Measurements from ENCODE around the gene CITED2. TPM values are rescaled to one million over a fixed set of nuclear protein-coding genes. Genes with fewer than 3 reads are reported as not detected.

Gene CITED2
- total RNA-seq, 1 experiment from 2014 or later: 63.4 TPM

DNA sequence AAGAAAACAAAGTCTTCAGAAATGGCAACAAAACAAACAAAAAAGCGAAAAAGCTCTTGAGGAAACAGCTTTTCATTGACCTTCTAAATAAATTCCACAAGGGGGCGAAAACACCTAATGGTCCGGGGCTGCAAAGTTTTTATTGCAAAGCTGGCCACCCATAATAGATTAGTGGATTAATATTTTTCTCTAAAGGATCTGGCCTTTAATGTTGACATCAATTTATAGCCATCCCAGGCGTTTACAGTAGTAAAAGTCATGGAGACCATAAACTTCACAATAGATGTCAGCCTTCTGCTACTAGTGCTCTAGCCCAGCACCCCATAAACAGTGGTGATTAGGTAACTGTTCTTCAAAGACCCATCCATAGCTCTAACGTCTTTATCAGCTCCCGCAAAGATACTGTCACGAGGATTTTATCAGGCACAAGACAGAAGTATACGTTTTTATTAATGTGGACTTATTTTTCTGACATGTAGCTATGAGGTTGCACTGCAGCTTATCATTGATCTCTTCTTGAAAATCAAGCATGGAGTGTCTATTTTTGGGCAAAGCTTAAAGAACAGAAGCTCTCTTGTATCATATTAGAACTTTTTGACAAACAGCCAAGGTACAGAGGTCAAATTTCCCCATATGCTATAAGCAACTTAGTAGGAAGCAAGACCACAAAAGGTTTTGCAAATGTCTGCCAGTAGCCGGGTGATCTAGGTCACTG lies 4.7 kb downstream of the CITED2 start:
- Mint-ChIP-seq H3K4me1 (peaks cover 71% of the 10 kb centered on the region), H3K27ac (peak overlapping the region; percentile 81), H3K36me3 (peaks cover 25% of the 10 kb centered on the region), H3K4me3 (peak overlapping the region; percentile 36; the same call in 1 of the 2 replicates), H3K27me3 (ENCODE audit: low read depth) (no peaks in the 10 kb centered on the region), H3K9me3 (no peaks in the 10 kb centered on the region)
- no peak for DNase-seq (ENCODE audit: low spot score)
- ATAC-seq: no peak
- ChIA-PET POLR2A (interaction anchor here (0.7 to 1.1 kb wide), 5 partner anchors 23 to 1546 kb away, joined by 3 to 8 read pairs (median 4); no protein-coding TSS in a partner anchor), CTCF (interaction anchor here (0.6 to 1.9 kb wide), 36 partner anchors 9 to 683 kb away, joined by 3 to 13 read pairs (median 3); no protein-coding TSS in a partner anchor)
- TF ChIP-seq SP1 (CRISPR knock-in tag; conservative IDR thresholded peaks at IDR 0.05): no peak
- no peak for TF ChIP-seq GTF2I (CRISPR knock-in tag; conservative IDR thresholded peaks at IDR 0.05)
- TF ChIP-seq FOXK1 (CRISPR knock-in tag; IDR thresholded peaks at IDR 0.05): no peak
- peak; percentile 34; the same call in 1 of the 2 replicates for TF ChIP-seq CTCF (IDR thresholded peaks at IDR 0.05)
- no peak for TF ChIP-seq ZNF138 (CRISPR knock-in tag; conservative IDR thresholded peaks at IDR 0.05)

- DNase-seq (ENCODE audit: low spot score) (no peak), ATAC-seq (peak; percentile 31)
- peaks cover 74% of the 10 kb centered on the region for H3K4me1 Mint-ChIP-seq
- H3K36me3 Mint-ChIP-seq: peaks cover 21% of the 10 kb centered on the region
- H3K4me3 Mint-ChIP-seq: peak overlapping the region; percentile 36
- CTCF ChIA-PET: interaction anchor here (0.6 to 1.9 kb wide), 32 partner anchors 10 to 684 kb away, joined by 3 to 13 read pairs (median 4); no protein-coding TSS in a partner anchor
- no peaks in the 10 kb centered on the region for H3K9me3 Mint-ChIP-seq
- H3K27me3 Mint-ChIP-seq (ENCODE audit: low read depth): no peaks in the 10 kb centered on the region
- H3K27ac Mint-ChIP-seq: peak overlapping the region; percentile 95
- POLR2A ChIA-PET: interaction anchor here (1.0 to 1.1 kb wide), 2 partner anchors 382 to 621 kb away, joined by 3 read pairs; no protein-coding TSS in a partner anchor
- TF ChIP-seq ZNF232 (CRISPR knock-in tag; IDR thresholded peaks at IDR 0.05) (no peak), ZNF671 (CRISPR knock-in tag; IDR thresholded peaks at IDR 0.05) (no peak), TEAD1 (CRISPR knock-in tag; IDR thresholded peaks at IDR 0.05) (peak; percentile 36; the same call in 1 of the 2 replicates), RORB (CRISPR knock-in tag; IDR thresholded peaks at IDR 0.05) (no peak), ZNF532 (CRISPR knock-in tag; IDR thresholded peaks at IDR 0.05; ENCODE audit: borderline replicate concordance) (no peak)
Observed at GRCh38 chr6:139369068-139369467, 5.4 kb downstream of the CITED2 start.

DNA sequence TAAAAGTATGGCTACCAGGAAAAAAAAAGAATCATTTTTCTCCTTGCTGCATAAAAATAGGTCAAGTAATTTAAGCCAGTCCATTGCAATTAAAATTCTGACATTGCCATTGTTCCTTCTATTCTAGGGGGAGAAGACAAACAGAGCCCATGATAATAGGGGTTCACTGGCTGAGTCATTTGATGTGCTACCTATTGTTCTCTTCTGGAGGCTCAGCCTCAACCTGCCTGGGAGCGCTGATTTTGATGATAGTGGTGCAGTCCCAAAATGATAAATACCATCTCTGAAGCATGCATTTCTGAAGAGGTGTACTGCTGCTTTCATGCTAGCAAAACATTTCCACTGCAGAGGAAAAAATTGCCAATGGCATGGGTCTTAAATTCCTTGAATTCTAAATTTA lies 5.8 kb downstream of the CITED2 start:
- Mint-ChIP-seq H3K4me3 (peak overlapping the region; percentile 36), H3K36me3 (peaks cover 17% of the 10 kb centered on the region), H3K27me3 (ENCODE audit: low read depth) (no peaks in the 10 kb centered on the region), H3K9me3 (peaks cover 2% of the 10 kb centered on the region; the same call in 1 of the 2 replicates), H3K4me1 (peaks cover 74% of the 10 kb centered on the region), H3K27ac (peak overlapping the region; percentile 95)
- CTCF ChIA-PET: interaction anchor here (1.0 kb wide), 1 partner anchor 149 kb away, joined by 6 read pairs; no protein-coding TSS in a partner anchor
- DNase-seq (ENCODE audit: low spot score): no peak
- POLR2A ChIA-PET: no interaction called here
- ATAC-seq: peak; percentile 10; the same call in 1 of the 2 replicates
- TF ChIP-seq FOXK1 (CRISPR knock-in tag; IDR thresholded peaks at IDR 0.05) (no peak), CTCF (IDR thresholded peaks at IDR 0.05) (no peak), TEAD4 (CRISPR knock-in tag; IDR thresholded peaks at IDR 0.05) (no peak), FOXP1 (CRISPR knock-in tag; IDR thresholded peaks at IDR 0.05; ENCODE audit: borderline replicate concordance) (no peak), PRDM15 (CRISPR knock-in tag; IDR thresholded peaks at IDR 0.05) (no peak), ETV6 (CRISPR knock-in tag; IDR thresholded peaks at IDR 0.05) (no peak), ZNF396 (CRISPR knock-in tag; IDR thresholded peaks at IDR 0.05; ENCODE audit: borderline replicate concordance) (no peak)
- TF ChIP-seq, protein P1, sequence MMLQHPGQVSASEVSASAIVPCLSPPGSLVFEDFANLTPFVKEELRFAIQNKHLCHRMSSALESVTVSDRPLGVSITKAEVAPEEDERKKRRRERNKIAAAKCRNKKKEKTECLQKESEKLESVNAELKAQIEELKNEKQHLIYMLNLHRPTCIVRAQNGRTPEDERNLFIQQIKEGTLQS (CRISPR knock-in tag; conservative IDR thresholded peaks at IDR 0.05): no peak

Measured in WTC11 (cell line).